GM19025 (cell line): Measurements from ENCODE around the gene ZNF84.
A peak's percentile ranks its signal among the peaks of the same experiment; 100 is the strongest.

Source experiments
- ATAC-seq: cut with Tn5 transposase; IDR thresholded peaks from one replicate; pipeline ENCODE4 v1.9.1; 2021; ENCODE audit warnings: mild to moderate bottlenecking, low read depth, moderate library complexity; ENCODE audit not compliant: unreplicated experiment

The ZNF84 gene

GRCh38 chr12:133037207-133038005 is at the start of gene ZNF84:
ZNF84 (plus strand) TSS chr12:133037509; CDS start chr12:133041468, 3,959 bp downstream.
- ATAC-seq = peak; percentile 96

GRCh38 chr12:132998741-132999140 is 38.6 kb upstream of the ZNF84 start:
- ATAC-seq = no peak

- ATAC-seq = no peak
Measured at GRCh38 chr12:133010657-133011297, 26.5 kb upstream of the ZNF84 start.

- no peak for ATAC-seq
Measured at GRCh38 chr12:133023566-133023965, 13.7 kb upstream of the ZNF84 start.

- no peak for ATAC-seq
Measured at GRCh38 chr12:133026996-133027395, 10.3 kb upstream of the ZNF84 start.

GRCh38 chr12:133038118-133038709 is 905 bp downstream of the ZNF84 start:
- no peak for ATAC-seq

GRCh38 chr12:133046698-133047097 is 9.4 kb downstream of the ZNF84 start:
- no peak for ATAC-seq

GRCh38 chr12:133057446-133057845 is 20.1 kb downstream of the ZNF84 start:
- no peak for ATAC-seq

- ATAC-seq = no peak
Measured at GRCh38 chr12:133058203-133059113, 21.1 kb downstream of the ZNF84 start.

GRCh38 chr12:133061954-133062353 is 24.6 kb downstream of the ZNF84 start:
- ATAC-seq = no peak

- no peak for ATAC-seq
Measured at GRCh38 chr12:133063556-133063955, 26.2 kb downstream of the ZNF84 start.

GRCh38 chr12:133073836-133074235 is 36.5 kb downstream of the ZNF84 start:
- no peak for ATAC-seq

GRCh38 chr12:133080026-133080367 is 42.7 kb downstream of the ZNF84 start:
- peak; percentile 74 for ATAC-seq

- ATAC-seq = peak; percentile 66
Measured at GRCh38 chr12:133080368-133081158, 43.3 kb downstream of the ZNF84 start, which contains the start of gene ZNF140. ZNF140 (plus strand) TSS chr12:133080923; CDS start chr12:133081321, 398 bp downstream.

- ATAC-seq = no peak
Measured at GRCh38 chr12:133081159-133081780, 44.0 kb downstream of the ZNF84 start.

GRCh38 chr12:133083345-133083744 is 46.0 kb downstream of the ZNF84 start:
- ATAC-seq = no peak

- no peak for ATAC-seq
Measured at GRCh38 chr12:133105620-133106019, 68.3 kb downstream of the ZNF84 start.

- no peak for ATAC-seq
Measured at GRCh38 chr12:133106253-133106652, 68.9 kb downstream of the ZNF84 start.

- ATAC-seq = no peak
Measured at GRCh38 chr12:133107121-133107520, 69.8 kb downstream of the ZNF84 start.
